HG03108 (cell line): ENCODE data around the gene RGR.

Source experiments
- ATAC-seq: cut with Tn5 transposase; IDR thresholded peaks from one replicate; pipeline ENCODE4 v1.9.1; 2021; ENCODE audit warnings: moderate library complexity; ENCODE audit not compliant: unreplicated experiment

RGR gene, protein sequence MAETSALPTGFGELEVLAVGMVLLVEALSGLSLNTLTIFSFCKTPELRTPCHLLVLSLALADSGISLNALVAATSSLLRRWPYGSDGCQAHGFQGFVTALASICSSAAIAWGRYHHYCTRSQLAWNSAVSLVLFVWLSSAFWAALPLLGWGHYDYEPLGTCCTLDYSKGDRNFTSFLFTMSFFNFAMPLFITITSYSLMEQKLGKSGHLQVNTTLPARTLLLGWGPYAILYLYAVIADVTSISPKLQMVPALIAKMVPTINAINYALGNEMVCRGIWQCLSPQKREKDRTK

GRCh38 chr10:84244651-84245270, at the start of gene RGR:
Gene RGR (plus strand): TSS chr10:84245053. CDS start chr10:84245091, 38 bp downstream.
- ATAC-seq: no peak

- no peak for ATAC-seq
These were observed 48.8 kb upstream of the RGR start for GRCh38 chr10:84196083-84196482.

GRCh38 chr10:84196941-84197340, 47.9 kb upstream of the RGR start:
- ATAC-seq: no peak

DNA sequence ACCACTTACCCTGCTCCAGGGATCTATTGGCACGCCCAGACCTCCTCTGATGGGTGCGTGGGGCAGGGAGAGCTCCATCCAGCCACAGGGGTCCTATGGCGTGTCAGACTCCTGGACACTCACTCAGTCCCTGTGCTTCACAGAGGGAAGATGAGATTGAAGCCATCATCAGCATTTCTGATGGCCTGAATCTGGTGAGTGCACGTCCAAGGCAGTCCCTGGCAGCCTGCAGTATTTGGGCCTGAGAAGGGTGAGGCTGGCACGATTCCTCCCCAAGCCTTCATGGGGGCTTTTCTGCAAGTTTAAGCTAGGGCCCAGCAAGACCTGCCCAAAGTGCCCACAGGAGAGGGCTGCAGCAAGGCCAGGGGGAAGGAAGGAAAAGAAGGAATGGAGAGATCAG, 47.2 kb upstream of the RGR start:
- no peak for ATAC-seq

DNA sequence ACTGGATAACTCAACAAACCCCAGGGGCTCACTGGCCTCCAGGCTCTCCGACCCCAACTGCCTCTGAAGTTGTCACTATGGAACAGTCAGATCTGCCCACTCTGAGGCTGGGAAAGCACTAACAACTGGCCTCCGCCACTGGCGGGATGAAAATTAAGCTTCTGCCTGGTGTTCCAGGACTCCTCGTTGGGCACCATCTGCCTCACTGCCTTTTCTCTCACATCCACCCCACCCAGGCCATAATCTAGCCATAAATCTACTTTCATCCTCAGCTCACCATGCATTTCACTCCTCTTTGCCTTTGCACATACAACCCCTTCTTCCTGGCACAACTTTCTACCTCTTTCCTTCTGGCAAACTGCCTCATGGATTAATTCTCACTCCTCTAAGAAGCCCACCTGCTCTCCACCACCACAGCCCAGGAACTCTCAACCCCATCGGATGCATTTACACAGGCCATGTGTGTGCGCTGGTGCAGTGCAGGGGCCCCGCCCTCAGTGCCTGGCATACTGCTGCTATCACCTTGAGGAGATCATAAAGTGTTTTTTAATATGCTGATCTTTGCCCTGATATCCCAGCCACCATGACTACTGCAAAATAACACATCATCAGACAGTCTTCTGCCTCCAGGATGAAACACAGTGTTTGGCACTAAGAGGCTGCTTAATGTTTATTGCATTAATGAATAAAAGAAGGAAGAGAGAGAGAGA, 46.5 kb upstream of the RGR start:
- ATAC-seq: no peak

- no peak for ATAC-seq
These were observed 44.2 kb upstream of the RGR start for GRCh38 chr10:84200537-84201243.

DNA sequence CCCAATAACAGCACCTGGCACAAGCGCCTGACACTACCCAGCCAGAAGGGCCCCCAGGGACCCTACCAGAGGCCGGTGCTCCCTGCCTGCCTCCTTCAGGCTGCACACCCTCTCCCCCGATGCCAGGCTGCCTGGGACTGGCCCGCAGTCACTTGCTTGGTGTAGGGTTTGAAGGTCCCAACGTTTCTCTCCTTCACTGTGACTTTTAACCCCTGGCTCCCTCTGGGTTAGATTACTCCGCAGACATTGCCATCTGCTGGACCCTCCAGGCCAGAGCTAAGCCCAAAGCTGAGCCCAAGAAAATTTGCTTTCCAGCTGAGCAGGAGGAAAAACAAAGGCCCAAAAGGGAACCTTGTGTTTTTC, 43.6 kb upstream of the RGR start:
- no peak for ATAC-seq

GRCh38 chr10:84201682-84202081, 43.2 kb upstream of the RGR start:
- no peak for ATAC-seq

DNA sequence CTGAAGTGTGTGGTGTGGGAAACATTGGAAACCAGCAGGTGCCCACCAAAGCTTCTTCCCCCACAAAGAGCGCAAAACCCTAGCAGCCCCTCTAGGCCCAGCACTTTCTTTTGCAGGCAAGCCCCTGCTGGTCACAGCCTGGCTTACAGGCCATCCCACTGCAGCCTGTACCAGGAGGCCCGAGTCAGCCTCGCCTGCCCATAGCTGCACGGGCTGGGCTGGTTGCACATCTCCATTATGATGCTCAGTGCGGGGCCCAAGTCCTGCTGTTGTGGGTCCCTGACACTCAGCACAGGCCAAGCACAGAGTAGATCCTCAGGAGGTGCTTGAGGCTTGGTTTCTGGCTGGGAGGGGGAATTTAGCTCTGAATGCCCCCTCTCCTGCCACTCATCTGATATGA, 42.5 kb upstream of the RGR start:
- ATAC-seq: no peak

GRCh38 chr10:84204122-84204521, 40.7 kb upstream of the RGR start:
- ATAC-seq: peak; percentile 74

- ATAC-seq: no peak
These were observed 40.2 kb upstream of the RGR start for GRCh38 chr10:84204610-84205009.

GRCh38 chr10:84205049-84205852, 39.6 kb upstream of the RGR start:
- peak; percentile 75 for ATAC-seq

DNA sequence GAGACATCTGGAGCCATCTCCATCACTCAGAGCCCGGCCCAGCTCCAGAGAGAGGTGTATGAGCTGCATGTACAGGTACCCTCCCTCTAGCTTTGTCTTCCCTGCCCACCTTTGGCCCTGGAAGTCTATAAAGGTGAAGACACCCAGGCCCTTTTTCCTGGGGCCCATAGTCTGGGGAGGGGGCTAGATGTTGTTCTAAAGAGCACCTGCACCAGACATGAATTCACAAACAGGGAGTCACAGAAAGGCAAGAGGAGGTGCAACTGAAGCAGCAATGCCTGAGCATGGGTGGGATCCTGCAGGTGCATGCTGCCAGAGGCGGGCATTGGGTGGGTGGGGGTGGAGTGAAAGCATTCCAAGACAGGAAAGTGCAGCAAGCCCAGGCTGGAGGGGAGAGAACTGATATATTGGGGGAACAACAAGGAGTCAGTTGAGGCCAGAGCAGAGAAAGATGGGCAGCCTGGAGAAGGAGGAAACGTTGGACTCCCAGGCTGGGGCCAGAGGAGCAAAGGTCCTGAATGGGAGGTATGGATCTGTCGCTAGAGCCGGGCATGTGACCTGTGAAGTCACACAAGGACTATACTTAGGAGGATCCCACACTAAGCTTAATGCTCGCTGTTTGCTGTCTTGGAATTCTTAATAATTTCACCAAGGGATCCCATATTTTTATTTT, 38.9 kb upstream of the RGR start:
- ATAC-seq: no peak

DNA sequence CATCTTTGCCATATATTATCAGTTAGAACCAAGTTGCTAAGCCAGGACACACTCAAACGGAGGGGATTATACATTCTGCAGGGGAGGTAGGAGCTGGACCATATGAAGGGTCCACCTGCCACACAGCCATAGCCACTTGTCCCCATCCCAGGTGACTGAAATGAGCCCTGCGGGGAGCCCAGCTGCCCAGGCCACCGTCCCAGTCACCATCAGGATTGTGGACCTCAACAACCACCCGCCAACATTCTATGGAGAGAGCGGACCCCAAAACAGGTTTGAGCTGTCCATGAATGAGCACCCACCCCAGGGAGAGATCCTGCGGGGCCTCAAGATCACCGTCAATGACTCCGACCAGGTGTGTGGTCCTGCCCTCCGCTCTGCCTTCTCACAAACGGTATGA, 36.8 kb upstream of the RGR start:
- no peak for ATAC-seq

DNA sequence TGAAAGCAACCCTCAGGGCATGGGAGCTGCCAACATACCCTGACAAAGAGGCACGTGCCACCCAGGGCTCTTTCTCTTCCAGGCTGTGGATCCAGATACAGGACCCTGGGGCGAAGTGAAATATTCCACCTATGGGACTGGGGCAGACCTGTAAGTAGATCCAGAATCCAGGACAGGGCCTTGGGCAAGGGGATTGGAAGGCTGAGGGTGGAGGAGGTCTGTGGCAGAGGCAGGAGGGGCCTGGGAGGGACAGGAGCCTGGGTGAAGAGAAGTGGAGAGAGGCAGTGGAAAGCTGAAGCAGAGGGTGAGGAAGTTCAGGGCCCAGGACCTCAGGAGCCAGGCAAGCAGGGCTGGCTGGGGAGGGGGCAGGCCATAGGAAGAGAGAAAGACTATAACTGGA, 33.3 kb upstream of the RGR start:
- ATAC-seq: no peak

DNA sequence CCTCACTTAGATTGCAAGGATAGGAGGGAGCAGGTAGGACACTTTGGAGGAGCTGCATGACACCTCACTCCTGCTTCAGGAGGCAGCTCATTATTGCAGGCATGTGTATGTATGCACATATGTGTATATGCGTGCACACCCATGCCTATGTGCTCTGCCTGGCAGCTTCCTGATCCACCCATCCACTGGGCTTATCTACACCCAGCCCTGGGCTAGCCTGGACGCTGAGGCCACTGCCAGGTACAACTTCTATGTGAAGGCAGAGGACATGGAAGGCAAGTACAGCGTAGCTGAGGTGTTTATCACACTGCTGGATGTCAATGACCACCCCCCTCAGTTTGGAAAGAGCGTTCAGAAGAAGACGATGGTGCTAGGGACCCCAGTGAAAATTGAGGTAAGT, 32.8 kb upstream of the RGR start:
- ATAC-seq: no peak

DNA sequence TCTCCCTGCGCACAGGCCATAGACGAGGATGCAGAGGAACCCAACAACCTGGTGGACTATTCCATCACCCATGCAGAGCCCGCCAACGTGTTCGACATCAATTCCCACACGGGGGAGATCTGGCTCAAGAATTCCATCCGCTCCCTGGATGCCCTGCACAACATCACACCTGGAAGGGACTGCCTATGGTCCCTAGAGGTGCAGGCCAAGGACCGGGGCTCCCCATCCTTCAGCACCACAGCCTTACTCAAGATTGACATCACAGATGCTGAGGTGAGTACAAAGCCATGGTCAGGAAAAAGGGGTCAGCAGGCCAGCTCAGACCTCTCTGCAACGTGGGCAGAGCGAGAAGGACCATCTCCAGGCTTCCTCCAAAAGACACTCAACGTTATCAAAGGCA, 31.8 kb upstream of the RGR start:
- no peak for ATAC-seq

DNA sequence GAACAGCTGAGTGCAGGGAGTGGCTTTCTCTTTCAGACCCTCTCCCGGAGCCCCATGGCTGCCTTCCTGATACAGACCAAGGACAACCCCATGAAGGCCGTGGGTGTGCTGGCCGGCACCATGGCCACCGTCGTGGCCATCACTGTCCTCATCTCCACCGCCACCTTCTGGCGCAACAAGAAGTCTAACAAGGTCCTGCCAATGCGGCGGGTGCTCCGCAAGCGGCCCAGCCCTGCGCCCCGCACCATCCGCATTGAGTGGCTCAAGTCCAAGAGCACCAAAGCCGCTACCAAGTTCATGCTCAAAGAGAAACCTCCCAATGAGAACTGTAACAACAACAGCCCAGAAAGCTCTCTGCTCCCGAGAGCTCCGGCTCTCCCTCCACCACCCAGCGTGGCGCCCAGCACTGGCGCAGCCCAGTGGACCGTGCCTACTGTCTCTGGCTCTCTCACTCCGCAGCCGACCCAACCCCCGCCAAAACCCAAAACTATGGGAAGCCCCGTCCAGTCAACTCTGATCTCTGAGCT, 30.7 kb upstream of the RGR start:
- no peak for ATAC-seq

DNA sequence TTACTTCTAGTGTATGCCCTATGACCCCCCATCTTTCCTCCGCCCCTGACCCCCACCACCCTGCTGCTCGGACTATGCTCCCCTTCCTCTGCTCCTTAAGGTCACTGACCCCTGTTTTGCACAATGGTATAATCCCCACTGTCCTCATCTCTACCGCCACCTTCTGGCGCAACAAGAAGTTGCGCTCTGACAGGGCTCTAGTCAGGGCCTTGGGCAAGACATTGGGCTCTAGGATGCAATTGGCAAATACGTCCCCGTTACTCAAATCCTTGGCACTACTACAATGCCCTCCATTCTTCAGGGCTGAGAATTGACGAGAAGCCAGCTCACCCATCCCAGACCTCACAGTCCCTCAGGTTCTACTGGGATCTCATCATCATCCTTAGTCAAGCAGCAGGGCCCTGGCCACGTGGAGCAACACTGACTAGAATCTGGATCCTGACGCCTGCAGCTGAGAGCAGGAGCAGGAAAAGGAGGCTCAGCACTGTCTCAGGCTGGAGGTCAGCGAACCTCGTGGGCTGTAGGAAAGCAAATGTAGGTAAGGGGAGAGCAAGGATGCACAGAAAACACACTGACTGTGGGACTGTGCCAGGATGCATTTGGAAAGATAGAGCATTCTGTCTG, 30.1 kb upstream of the RGR start:
- peak; percentile 52 for ATAC-seq

DNA sequence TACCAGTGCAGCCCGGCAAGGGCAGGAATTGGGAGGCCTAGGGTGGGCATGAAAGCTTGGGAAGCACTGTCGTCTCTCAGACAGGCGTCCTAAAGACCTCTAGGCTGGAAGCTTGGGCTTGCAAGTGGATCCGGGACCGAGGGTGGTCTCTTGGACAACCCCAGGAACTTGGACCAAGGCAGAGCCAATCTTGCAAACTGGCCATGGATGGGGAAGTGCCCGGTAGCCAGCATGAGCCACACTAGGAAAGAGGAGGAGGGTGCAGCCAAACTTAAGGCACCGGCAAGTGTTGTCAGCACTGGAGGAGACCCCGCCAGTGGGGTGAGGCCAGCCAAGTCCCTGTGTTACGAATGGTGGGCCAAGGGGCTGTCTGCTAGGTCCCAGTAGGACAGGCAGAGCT, 28.0 kb upstream of the RGR start:
- no peak for ATAC-seq
